ENCODE data around the gene TMEM82. TPM values are rescaled to one million over a fixed set of nuclear protein-coding genes. Genes with fewer than 3 reads are reported as not detected.

The TMEM82 gene
- total and polyA plus RNA-seq, 2 of the 13 experiments (the other 11 are each of a cell fraction or from before 2014, with no cell fraction given) = 0.24 to 0.97 TPM

DNA sequence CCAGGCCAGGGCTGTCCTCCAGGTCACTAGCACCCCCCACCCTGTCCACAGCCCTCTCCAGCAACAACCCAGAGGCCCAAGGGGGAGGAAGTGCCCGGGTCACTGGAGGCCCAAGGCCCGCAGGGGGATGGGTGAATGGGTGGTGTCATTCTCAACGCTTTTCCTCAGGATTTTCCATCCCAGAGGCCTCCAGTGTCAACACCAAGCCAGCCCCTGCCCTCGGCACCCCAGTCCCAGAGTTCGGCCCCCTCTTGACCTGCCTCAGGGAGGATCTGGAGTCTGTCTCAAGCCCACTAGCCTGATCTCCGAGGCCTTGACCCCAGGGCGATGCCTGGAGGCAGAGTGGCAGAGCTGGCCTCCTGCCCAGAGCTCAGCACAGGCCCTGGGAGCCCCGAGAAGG is 5.1 kb downstream of the TMEM82 start:
- Histone ChIP-seq H2AFZ (ENCODE audit: low read length) (no peak overlapping the region), H3K79me2 (ENCODE audit: insufficient read depth, low read length) (no peaks in the 10 kb centered on the region), H3K4me2 (ENCODE audit: low read depth, low read length) (peak overlapping the region; percentile 74), H3K4me1 (ENCODE audit: insufficient read depth, low read length) (peaks cover 87% of the 10 kb centered on the region), H3K27me3 (ENCODE audit: control insufficient read depth in 1 of 2, insufficient read depth in 2 of 2, low read length in 2 of 2) (peaks cover 1 to 22% of the 10 kb centered on the region in 2 experiments), H3K27ac (ENCODE audit: extremely low read length, insufficient read depth, low read length) (no peak overlapping the region), H3K9me3 (ENCODE audit: low read length) (no peaks in the 10 kb centered on the region), H3K4me3 (replicated peaks in 1 of 3; ENCODE audit: insufficient read depth in 1 of 3, low read depth in 2 of 3, low read length in 3 of 3) (peak overlapping the region in 2 of 3 experiments; percentile 7 to 54; a peak in 3 of 6 replicates), H4K20me1 (ENCODE audit: insufficient read depth, low read length) (no peaks in the 10 kb centered on the region), H3K36me3 (replicated peaks in 1 of 2; ENCODE audit: control insufficient read depth in 1 of 2, insufficient read depth in 2 of 2, low read length in 2 of 2) (no peaks in the 10 kb centered on the region), H3K9ac (ENCODE audit: insufficient read depth, low read depth, low read length) (no peak overlapping the region)
- CTCF ChIA-PET (ENCODE audit: low intra/inter-chr PET ratio, low total read pairs) = no interaction called here
- POLR2A ChIA-PET = interaction anchor here (0.8 to 1.0 kb wide), 2 partner anchors 10 to 11 kb away, joined by 3 to 4 read pairs; partner anchors contain the start of gene SLC25A34
- no TSS peak for BruUV-seq (replicated peaks)
- no peak for FAIRE-seq
- 0% methylated on average over 3 of the region's 8 CpGs for WGBS (ENCODE audit: low lambda C conversion rate)
- ATAC-seq = peak; percentile 9; the same call in 2 of the 3 replicates
- intact Hi-C loops (cut with micrococcal nuclease; ENCODE audit: unreplicated experiment) (loop anchor here (10.0 kb wide), 1 partner anchor 63 kb away; the partner anchor contains the start of gene PLEKHM2), in situ Hi-C loops (cut with HindIII; ENCODE audit: extremely low pct_ligation_motif_present, low pct_unique_long_range_greater_than_20kb) (no loop called here)
- no peak for DNase-seq (ENCODE audit: low spot score)
- TF ChIP-seq, protein P1, sequence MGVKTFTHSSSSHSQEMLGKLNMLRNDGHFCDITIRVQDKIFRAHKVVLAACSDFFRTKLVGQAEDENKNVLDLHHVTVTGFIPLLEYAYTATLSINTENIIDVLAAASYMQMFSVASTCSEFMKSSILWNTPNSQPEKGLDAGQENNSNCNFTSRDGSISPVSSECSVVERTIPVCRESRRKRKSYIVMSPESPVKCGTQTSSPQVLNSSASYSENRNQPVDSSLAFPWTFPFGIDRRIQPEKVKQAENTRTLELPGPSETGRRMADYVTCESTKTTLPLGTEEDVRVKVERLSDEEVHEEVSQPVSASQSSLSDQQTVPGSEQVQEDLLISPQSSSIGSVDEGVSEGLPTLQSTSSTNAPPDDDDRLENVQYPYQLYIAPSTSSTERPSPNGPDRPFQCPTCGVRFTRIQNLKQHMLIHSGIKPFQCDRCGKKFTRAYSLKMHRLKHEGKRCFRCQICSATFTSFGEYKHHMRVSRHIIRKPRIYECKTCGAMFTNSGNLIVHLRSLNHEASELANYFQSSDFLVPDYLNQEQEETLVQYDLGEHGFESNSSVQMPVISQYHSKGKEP (CRISPR knock-in tag; IDR thresholded peaks at IDR 0.05) = no peak
- TF ChIP-seq, protein P2, sequence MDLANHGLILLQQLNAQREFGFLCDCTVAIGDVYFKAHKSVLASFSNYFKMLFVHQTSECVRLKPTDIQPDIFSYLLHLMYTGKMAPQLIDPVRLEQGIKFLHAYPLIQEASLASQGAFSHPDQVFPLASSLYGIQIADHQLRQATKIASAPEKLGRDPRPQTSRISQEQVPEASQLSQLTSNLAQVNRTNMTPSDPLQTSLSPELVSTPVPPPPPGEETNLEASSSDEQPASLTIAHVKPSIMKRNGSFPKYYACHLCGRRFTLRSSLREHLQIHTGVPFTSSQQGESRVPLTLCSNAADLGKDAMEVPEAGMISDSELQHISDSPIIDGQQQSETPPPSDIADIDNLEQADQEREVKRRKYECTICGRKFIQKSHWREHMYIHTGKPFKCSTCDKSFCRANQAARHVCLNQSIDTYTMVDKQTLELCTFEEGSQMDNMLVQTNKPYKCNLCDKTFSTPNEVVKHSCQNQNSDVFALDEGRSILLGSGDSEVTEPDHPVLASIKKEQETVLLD (CRISPR knock-in tag; IDR thresholded peaks at IDR 0.05; ENCODE audit: low read depth) = no peak
- TF ChIP-seq, protein P3, sequence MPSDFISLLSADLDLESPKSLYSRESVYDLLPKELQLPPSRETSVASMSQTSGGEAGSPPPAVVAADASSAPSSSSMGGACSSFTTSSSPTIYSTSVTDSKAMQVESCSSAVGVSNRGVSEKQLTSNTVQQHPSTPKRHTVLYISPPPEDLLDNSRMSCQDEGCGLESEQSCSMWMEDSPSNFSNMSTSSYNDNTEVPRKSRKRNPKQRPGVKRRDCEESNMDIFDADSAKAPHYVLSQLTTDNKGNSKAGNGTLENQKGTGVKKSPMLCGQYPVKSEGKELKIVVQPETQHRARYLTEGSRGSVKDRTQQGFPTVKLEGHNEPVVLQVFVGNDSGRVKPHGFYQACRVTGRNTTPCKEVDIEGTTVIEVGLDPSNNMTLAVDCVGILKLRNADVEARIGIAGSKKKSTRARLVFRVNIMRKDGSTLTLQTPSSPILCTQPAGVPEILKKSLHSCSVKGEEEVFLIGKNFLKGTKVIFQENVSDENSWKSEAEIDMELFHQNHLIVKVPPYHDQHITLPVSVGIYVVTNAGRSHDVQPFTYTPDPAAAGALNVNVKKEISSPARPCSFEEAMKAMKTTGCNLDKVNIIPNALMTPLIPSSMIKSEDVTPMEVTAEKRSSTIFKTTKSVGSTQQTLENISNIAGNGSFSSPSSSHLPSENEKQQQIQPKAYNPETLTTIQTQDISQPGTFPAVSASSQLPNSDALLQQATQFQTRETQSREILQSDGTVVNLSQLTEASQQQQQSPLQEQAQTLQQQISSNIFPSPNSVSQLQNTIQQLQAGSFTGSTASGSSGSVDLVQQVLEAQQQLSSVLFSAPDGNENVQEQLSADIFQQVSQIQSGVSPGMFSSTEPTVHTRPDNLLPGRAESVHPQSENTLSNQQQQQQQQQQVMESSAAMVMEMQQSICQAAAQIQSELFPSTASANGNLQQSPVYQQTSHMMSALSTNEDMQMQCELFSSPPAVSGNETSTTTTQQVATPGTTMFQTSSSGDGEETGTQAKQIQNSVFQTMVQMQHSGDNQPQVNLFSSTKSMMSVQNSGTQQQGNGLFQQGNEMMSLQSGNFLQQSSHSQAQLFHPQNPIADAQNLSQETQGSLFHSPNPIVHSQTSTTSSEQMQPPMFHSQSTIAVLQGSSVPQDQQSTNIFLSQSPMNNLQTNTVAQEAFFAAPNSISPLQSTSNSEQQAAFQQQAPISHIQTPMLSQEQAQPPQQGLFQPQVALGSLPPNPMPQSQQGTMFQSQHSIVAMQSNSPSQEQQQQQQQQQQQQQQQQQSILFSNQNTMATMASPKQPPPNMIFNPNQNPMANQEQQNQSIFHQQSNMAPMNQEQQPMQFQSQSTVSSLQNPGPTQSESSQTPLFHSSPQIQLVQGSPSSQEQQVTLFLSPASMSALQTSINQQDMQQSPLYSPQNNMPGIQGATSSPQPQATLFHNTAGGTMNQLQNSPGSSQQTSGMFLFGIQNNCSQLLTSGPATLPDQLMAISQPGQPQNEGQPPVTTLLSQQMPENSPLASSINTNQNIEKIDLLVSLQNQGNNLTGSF (CRISPR knock-in tag; IDR thresholded peaks at IDR 0.05) = no peak
- TF ChIP-seq SOX6 (IDR thresholded peaks at IDR 0.05) (no peak), SOX6 (CRISPR knock-in tag; IDR thresholded peaks at IDR 0.05) (peak; percentile 50; the same call in 1 of the 2 replicates), PHF8 (CRISPR knock-in tag; IDR thresholded peaks at IDR 0.05) (0 out of 2 replicates have a peak, but pooled peaks have one; percentile 17), PATZ1 (CRISPR knock-in tag; IDR thresholded peaks at IDR 0.05) (peak; percentile 36), TBX2 (CRISPR knock-in tag; IDR thresholded peaks at IDR 0.05; ENCODE audit: borderline replicate concordance) (peak; percentile 51; the same call in 1 of the 2 replicates), GABPB1 (CRISPR knock-in tag; IDR thresholded peaks at IDR 0.05) (0 out of 2 replicates have a peak, but pooled peaks have one; percentile 25), KAT8 (CRISPR knock-in tag; IDR thresholded peaks at IDR 0.05) (0 out of 2 replicates have a peak, but pooled peaks have one; percentile 14), ZNF572 (CRISPR knock-in tag; IDR thresholded peaks at IDR 0.05) (0 out of 2 replicates have a peak, but pooled peaks have one; percentile 17)
- TF ChIP-seq, protein P4, sequence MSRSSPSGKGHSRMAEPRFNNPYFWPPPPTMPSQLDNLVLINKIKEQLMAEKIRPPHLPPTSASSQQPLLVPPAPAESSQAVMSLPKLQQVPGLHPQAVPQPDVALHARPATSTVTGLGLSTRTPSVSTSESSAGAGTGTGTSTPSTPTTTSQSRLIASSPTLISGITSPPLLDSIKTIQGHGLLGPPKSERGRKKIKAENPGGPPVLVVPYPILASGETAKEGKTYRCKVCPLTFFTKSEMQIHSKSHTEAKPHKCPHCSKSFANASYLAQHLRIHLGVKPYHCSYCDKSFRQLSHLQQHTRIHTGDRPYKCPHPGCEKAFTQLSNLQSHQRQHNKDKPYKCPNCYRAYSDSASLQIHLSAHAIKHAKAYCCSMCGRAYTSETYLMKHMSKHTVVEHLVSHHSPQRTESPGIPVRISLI (CRISPR knock-in tag; IDR thresholded peaks at IDR 0.05; ENCODE audit: borderline replicate concordance) = peak; percentile 59; the same call in 1 of the 2 replicates
